CD4-positive, alpha-beta T cell (primary cell): Measurements from ENCODE around the gene CDK14. TPM values are rescaled to one million over a fixed set of nuclear protein-coding genes. Genes with fewer than 3 reads are reported as not detected.
A peak's percentile ranks its signal among the peaks of the same experiment; 100 is the strongest.

ENCODE experiments used
- ATAC-seq: fragments of 200-7000 bp; cut with Tn5 transposase; one replicate; pipeline ENCODE4 v1.10.0; 2022; ENCODE audit warnings: mild to moderate bottlenecking; ENCODE audit not compliant: poor library complexity
- CTCF ChIA-PET: fragments of 350-600 bp; sonication (Branson Sonifier 250); formaldehyde crosslinking; loops from one replicate; lab custom pipeline; 2021; ENCODE audit warnings: antibody characterized with exemption, inconsistent platforms; lab: Charles Lee
- POLR2A ChIA-PET: fragments of 350-600 bp; sonication (Branson Sonifier 250); formaldehyde crosslinking; loops from one replicate; lab custom pipeline; 2021; ENCODE audit warnings: antibody characterized with exemption, inconsistent platforms; lab: Charles Lee
- DNase-seq, 14 experiments: peaks; one replicate each; pipeline ENCODE4 v3.0.0-alpha.2; 2013 to 2020; ENCODE audit warnings: mixed read lengths in 2 of 14
- H3K27ac ChIP-seq, 2 donors: one replicate each; pipeline versions ENCODE4 v1.5.1 to v1.7.0; 2013; ENCODE audit warnings: low read length in 2 of 2, low read depth in 1 of 2, mild to moderate bottlenecking in 1 of 2
- H3K27me3 ChIP-seq, 2 experiments: 1 replicate in 1 of 2; 2 replicates in 1 of 2; pipeline versions ENCODE4 v1.6.1 to v1.7.0; 2013; ENCODE audit warnings: low read length in 2 of 2, control low read depth in 1 of 2, mild to moderate bottlenecking in 1 of 2, moderate library complexity in 1 of 2; ENCODE audit not compliant: insufficient read depth in 2 of 2, control insufficient read depth in 1 of 2
- H3K36me3 ChIP-seq: one replicate; pipeline ENCODE4 v1.6.1; 2013; ENCODE audit warnings: low read length, control low read depth; ENCODE audit not compliant: insufficient read depth
- H3K4me1 ChIP-seq: one replicate; pipeline ENCODE4 v1.6.1; 2013; ENCODE audit warnings: low read length, control low read depth; ENCODE audit not compliant: insufficient read depth
- H3K4me3 ChIP-seq: one replicate; pipeline ENCODE4 v1.5.1; 2013; ENCODE audit warnings: mild to moderate bottlenecking, low read length, moderate library complexity
- H3K9me3 ChIP-seq, 2 experiments: 1 replicate in 1 of 2; 2 replicates in 1 of 2; pipeline versions ENCODE4 v1.6.1 to v1.7.0; 2013; ENCODE audit warnings: low read length in 2 of 2, mild to moderate bottlenecking in 2 of 2, control low read depth in 1 of 2, moderate library complexity in 1 of 2; ENCODE audit not compliant: control insufficient read depth in 1 of 2, insufficient read depth in 1 of 2
- H3K27ac Mint-ChIP-seq: one replicate; pipeline ENCODE4 v1.8.0; 2020; ENCODE audit warnings: mixed read lengths
- H3K27me3 Mint-ChIP-seq: one replicate; pipeline ENCODE4 v1.8.0; 2021; ENCODE audit warnings: mixed read lengths
- H3K36me3 Mint-ChIP-seq: one replicate; pipeline ENCODE4 v1.8.0; 2021; ENCODE audit warnings: low read depth, mixed read lengths
- H3K4me1 Mint-ChIP-seq: one replicate; pipeline ENCODE4 v1.8.0; 2021; ENCODE audit warnings: low read depth, mixed read lengths
- H3K4me3 Mint-ChIP-seq: one replicate; pipeline ENCODE4 v1.8.0; 2020; ENCODE audit warnings: mild to moderate bottlenecking, mixed read lengths
- H3K9me3 Mint-ChIP-seq: one replicate; pipeline ENCODE4 v1.8.0; 2020; ENCODE audit warnings: mixed read lengths
- intact Hi-C, 2 experiments: fragments of 100-400 bp; cut with DNase I in 1 of 2; cut with micrococcal nuclease in 1 of 2; formaldehyde crosslinking; loops; one replicate each; pipeline versions ENCODE4 v1.15.1 to v1.9.0; 2023 to 2025; cut with DNase I, micrococcal nuclease
- total RNA-seq, 174 experiments: library from RNA in 2 of 174; stranded (reverse) in 2 of 174; gene quantifications; one replicate each; pipeline ENCODE4 v1.2.3 and lab custom pipeline; 2021 to 2026
- TF ChIP-seq, protein P1 (sequence below): fragments of 200-600 bp; IDR thresholded peaks from one replicate; pipeline ENCODE4 v1.8.0; 2022; ENCODE audit warnings: antibody characterized with exemption, mild to moderate bottlenecking

CDK14 gene
- total RNA-seq, 2 experiments from 2014 or later = 0.45 to 0.47 TPM

GRCh38 chr7:91046322-91047089 is 450.4 kb downstream of the CDK14 start:
- Mint-ChIP-seq H3K36me3 (no peaks in the 10 kb centered on the region), H3K9me3 (no peaks in the 10 kb centered on the region), H3K4me3 (no peak overlapping the region), H3K27ac (no peak overlapping the region), H3K4me1 (peaks cover 10% of the 10 kb centered on the region), H3K27me3 (peaks cover 7% of the 10 kb centered on the region)
- no peaks in the 10 kb centered on the region for H3K4me1 ChIP-seq
- intact Hi-C loops = no loop called here
- no peak overlapping the region for H3K4me3 ChIP-seq
- no peaks in the 10 kb centered on the region for H3K27me3 ChIP-seq
- CTCF ChIA-PET = no interaction called here
- H3K27ac ChIP-seq = no peak overlapping the region
- H3K36me3 ChIP-seq = no peaks in the 10 kb centered on the region
- DNase-seq = no peak
- POLR2A ChIA-PET = no interaction called here
- ATAC-seq = no peak
- TF ChIP-seq, protein P1, sequence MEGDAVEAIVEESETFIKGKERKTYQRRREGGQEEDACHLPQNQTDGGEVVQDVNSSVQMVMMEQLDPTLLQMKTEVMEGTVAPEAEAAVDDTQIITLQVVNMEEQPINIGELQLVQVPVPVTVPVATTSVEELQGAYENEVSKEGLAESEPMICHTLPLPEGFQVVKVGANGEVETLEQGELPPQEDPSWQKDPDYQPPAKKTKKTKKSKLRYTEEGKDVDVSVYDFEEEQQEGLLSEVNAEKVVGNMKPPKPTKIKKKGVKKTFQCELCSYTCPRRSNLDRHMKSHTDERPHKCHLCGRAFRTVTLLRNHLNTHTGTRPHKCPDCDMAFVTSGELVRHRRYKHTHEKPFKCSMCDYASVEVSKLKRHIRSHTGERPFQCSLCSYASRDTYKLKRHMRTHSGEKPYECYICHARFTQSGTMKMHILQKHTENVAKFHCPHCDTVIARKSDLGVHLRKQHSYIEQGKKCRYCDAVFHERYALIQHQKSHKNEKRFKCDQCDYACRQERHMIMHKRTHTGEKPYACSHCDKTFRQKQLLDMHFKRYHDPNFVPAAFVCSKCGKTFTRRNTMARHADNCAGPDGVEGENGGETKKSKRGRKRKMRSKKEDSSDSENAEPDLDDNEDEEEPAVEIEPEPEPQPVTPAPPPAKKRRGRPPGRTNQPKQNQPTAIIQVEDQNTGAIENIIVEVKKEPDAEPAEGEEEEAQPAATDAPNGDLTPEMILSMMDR = no peak
- no peaks in the 10 kb centered on the region for H3K9me3 ChIP-seq

DNA sequence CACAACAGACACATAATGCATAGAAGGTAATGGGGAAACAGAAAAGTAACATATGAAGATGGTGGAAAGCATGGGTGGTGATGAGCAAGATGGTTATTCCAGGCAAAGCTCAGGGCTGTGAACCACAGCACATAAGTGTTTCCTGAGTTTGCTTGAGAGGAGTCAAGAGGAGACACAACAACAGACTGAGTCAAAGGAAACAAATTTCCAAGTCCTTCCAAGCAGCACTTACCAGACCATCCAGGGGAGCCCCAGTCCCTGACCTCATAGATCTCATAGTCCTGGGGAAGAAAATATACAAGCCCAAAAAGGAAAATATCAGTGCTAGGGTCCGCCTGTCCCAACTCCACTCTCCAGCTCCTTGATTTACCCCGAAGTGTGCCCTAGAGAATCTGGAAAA is 451.5 kb downstream of the CDK14 start:
- Histone ChIP-seq H3K4me3 (no peak overlapping the region), H3K27ac (no peak overlapping the region), H3K27me3 (no peaks in the 10 kb centered on the region), H3K4me1 (no peaks in the 10 kb centered on the region), H3K9me3 (no peaks in the 10 kb centered on the region), H3K36me3 (no peaks in the 10 kb centered on the region)
- Mint-ChIP-seq H3K27ac (no peak overlapping the region), H3K9me3 (no peaks in the 10 kb centered on the region), H3K36me3 (no peaks in the 10 kb centered on the region), H3K4me3 (no peak overlapping the region), H3K4me1 (peaks cover 15% of the 10 kb centered on the region), H3K27me3 (peaks cover 7% of the 10 kb centered on the region)
- DNase-seq = no peak
- TF ChIP-seq, protein P1 = no peak
- no peak for ATAC-seq
- intact Hi-C loops = no loop called here
- CTCF ChIA-PET = no interaction called here
- POLR2A ChIA-PET = no interaction called here

- intact Hi-C loops = no loop called here
- H3K4me3 Mint-ChIP-seq = peak overlapping the region; percentile 63
- POLR2A ChIA-PET = no interaction called here
- Histone ChIP-seq H3K9me3 (no peaks in the 10 kb centered on the region), H3K4me1 (no peaks in the 10 kb centered on the region), H3K27ac (no peak overlapping the region), H3K4me3 (no peak overlapping the region), H3K36me3 (no peaks in the 10 kb centered on the region), H3K27me3 (no peaks in the 10 kb centered on the region)
- CTCF ChIA-PET = no interaction called here
- ATAC-seq = no peak
- peaks cover 7% of the 10 kb centered on the region for H3K27me3 Mint-ChIP-seq
- H3K4me1 Mint-ChIP-seq = peaks cover 15% of the 10 kb centered on the region
- peak in 3 of 14 experiments; percentile 11 to 19 (median 17) for DNase-seq
- TF ChIP-seq, protein P1 = no peak
- H3K36me3 Mint-ChIP-seq = no peaks in the 10 kb centered on the region
- no peaks in the 10 kb centered on the region for H3K9me3 Mint-ChIP-seq
- peak overlapping the region; percentile 31 for H3K27ac Mint-ChIP-seq
Observed at GRCh38 chr7:91050677-91051076, 454.6 kb downstream of the CDK14 start.
